ENCODE data around the gene ZNF764.

Gene ZNF764

GRCh38 chr16:30569746-30570635 lies 11.8 kb upstream of the ZNF764 start:
- no peak for DNase-seq

- no peak for DNase-seq
Observed at GRCh38 chr16:30569281-30569680, 11.1 kb upstream of the ZNF764 start.

GRCh38 chr16:30567991-30568638 lies 9.9 kb upstream of the ZNF764 start:
- no peak for DNase-seq

- DNase-seq: no peak
Observed at GRCh38 chr16:30567160-30567990, 9.2 kb upstream of the ZNF764 start.

- DNase-seq: no peak
Observed at GRCh38 chr16:30566531-30566930, 8.4 kb upstream of the ZNF764 start.

GRCh38 chr16:30565984-30566383 lies 7.8 kb upstream of the ZNF764 start:
- DNase-seq: no peak

GRCh38 chr16:30565526-30565925 lies 7.4 kb upstream of the ZNF764 start:
- DNase-seq: no peak

- no peak for DNase-seq
Observed at GRCh38 chr16:30562021-30562420, 3.8 kb upstream of the ZNF764 start.

GRCh38 chr16:30561089-30561816 lies 3.1 kb upstream of the ZNF764 start:
- DNase-seq: peak; percentile 54

- no peak for DNase-seq
Observed at GRCh38 chr16:30559690-30560089, 1.5 kb upstream of the ZNF764 start.

GRCh38 chr16:30558789-30559377 lies 709 bp upstream of the ZNF764 start:
- no peak for DNase-seq

GRCh38 chr16:30557707-30557956 lies 542 bp downstream of the ZNF764 start:
- DNase-seq: peak; percentile 48

- DNase-seq: no peak
Observed at GRCh38 chr16:30556125-30556473, 2.1 kb downstream of the ZNF764 start.

GRCh38 chr16:30555315-30556124 lies 2.7 kb downstream of the ZNF764 start:
- no peak for DNase-seq

- no peak for DNase-seq
Observed at GRCh38 chr16:30554557-30555314, 3.4 kb downstream of the ZNF764 start.

GRCh38 chr16:30553393-30553899 lies 4.7 kb downstream of the ZNF764 start:
- DNase-seq: no peak

- no peak for DNase-seq
Observed at GRCh38 chr16:30552956-30553355, 5.2 kb downstream of the ZNF764 start.

- DNase-seq: no peak
Observed at GRCh38 chr16:30551781-30552180, 6.4 kb downstream of the ZNF764 start.

- DNase-seq: no peak
Observed at GRCh38 chr16:30548416-30549253, 9.5 kb downstream of the ZNF764 start.

GRCh38 chr16:30546115-30546514 lies 12.1 kb downstream of the ZNF764 start:
- DNase-seq: no peak

Data from NCI-H1092 treated with DMSO at 0.1 percent for 48 hours (cell line).